GM10248 (cell line): ENCODE measurements around the gene VSTM2B.

Experiments
- CTCF ChIA-PET: fragments of 300-600 bp; sonication (Branson Sonifier 250); formaldehyde crosslinking; extraction: SDS; loops from one replicate; lab custom pipeline; 2021; ENCODE audit warnings: antibody characterized with exemption; lab: Yijun Ruan, JAX
- POLR2A ChIA-PET: fragments of 350-650 bp; sonication (Branson Sonifier 250); formaldehyde crosslinking; extraction: SDS; loops from one replicate; lab custom pipeline; 2020; ENCODE audit warnings: antibody characterized with exemption; lab: Yijun Ruan, JAX
- DNase-seq: peaks from one replicate; pipeline ENCODE4 v3.0.0; 2012; ENCODE audit errors: extremely low spot score
- TF ChIP-seq, protein P1 (sequence below): IDR thresholded peaks from 2 replicates; pipeline ENCODE4 v1.5.1; 2012; ENCODE audit warnings: mild to moderate bottlenecking, low read depth; ENCODE audit errors: extremely low read depth, missing control alignments, control extremely low read depth

Gene VSTM2B

DNA sequence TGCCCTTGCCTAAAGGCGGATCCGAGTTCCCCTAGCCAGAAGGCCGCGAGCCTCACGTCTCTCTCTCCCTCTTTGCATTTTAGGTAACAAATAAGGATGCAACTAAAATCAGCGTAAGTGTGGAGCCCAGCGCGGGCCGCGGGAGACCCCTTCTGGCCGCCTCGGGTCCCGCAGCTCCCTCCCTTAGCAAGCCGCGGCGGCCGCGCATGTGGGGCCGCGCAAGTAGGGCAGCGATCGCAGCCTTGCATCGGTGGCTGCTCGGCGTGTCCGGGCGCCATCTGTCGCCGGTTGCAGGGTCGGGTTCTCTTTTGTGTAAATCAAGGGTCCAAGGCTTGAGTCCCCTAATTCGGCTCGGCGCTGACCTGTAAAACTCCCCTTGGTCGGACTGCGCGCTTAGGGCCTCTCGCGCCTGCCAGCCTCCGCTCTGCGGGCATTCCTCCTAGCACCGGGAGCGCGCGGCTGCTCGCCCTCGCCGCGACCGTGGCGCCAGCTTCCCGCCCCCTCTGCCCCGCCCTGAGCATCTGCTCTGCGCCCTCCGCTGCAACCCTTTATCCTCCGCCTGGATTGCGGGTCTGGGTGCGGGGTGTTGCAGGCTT lies 2.7 kb downstream of the VSTM2B start:
- TF ChIP-seq, protein P1, sequence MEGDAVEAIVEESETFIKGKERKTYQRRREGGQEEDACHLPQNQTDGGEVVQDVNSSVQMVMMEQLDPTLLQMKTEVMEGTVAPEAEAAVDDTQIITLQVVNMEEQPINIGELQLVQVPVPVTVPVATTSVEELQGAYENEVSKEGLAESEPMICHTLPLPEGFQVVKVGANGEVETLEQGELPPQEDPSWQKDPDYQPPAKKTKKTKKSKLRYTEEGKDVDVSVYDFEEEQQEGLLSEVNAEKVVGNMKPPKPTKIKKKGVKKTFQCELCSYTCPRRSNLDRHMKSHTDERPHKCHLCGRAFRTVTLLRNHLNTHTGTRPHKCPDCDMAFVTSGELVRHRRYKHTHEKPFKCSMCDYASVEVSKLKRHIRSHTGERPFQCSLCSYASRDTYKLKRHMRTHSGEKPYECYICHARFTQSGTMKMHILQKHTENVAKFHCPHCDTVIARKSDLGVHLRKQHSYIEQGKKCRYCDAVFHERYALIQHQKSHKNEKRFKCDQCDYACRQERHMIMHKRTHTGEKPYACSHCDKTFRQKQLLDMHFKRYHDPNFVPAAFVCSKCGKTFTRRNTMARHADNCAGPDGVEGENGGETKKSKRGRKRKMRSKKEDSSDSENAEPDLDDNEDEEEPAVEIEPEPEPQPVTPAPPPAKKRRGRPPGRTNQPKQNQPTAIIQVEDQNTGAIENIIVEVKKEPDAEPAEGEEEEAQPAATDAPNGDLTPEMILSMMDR = peak; percentile 69
- peak; percentile 81 for DNase-seq
- ChIA-PET CTCF (interaction anchor here (1.0 to 1.3 kb wide), 2 partner anchors 10 to 18 kb away, joined by 5 to 6 read pairs; no protein-coding TSS in a partner anchor), POLR2A (no interaction called here)

DNA sequence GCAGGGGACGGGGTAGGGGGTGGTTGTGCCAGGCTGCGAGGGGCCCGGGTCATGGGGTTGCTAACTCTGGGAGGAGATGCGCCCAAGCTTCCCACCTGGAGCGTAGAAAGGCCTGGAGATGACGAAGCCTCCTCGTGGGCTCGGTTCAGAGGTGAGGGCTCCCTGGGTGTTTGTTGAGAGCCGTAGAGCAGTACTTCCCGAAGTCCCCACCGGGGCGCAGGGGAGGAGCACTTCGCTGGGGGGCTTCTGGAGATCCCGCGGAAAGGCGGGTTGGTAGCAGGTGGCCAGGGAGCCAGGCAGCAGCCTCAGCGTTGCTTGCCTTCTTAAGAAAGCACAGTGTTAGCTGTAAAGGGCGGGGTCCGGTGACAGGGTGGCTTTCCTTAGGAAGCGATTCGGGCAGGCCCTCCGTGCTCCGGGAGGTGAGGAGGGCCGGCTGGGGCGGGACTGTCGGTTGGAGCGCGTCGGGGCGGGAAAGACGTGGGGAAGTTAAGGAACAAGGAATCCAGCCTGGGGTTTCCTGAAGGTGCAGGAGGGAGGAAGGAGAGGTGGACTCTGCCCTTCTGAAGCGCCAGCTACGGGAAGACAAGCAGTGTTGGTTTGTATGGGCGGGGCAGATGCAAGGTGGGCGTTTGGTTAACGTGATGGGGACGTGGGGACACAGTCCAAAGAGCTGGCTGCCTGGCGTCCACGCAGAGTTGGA lies 3.3 kb downstream of the VSTM2B start:
- ChIA-PET CTCF (interaction anchor here (1.0 to 1.3 kb wide), 3 partner anchors 9 to 82 kb away, joined by 3 to 6 read pairs (median 5); no protein-coding TSS in a partner anchor), POLR2A (no interaction called here)

DNA sequence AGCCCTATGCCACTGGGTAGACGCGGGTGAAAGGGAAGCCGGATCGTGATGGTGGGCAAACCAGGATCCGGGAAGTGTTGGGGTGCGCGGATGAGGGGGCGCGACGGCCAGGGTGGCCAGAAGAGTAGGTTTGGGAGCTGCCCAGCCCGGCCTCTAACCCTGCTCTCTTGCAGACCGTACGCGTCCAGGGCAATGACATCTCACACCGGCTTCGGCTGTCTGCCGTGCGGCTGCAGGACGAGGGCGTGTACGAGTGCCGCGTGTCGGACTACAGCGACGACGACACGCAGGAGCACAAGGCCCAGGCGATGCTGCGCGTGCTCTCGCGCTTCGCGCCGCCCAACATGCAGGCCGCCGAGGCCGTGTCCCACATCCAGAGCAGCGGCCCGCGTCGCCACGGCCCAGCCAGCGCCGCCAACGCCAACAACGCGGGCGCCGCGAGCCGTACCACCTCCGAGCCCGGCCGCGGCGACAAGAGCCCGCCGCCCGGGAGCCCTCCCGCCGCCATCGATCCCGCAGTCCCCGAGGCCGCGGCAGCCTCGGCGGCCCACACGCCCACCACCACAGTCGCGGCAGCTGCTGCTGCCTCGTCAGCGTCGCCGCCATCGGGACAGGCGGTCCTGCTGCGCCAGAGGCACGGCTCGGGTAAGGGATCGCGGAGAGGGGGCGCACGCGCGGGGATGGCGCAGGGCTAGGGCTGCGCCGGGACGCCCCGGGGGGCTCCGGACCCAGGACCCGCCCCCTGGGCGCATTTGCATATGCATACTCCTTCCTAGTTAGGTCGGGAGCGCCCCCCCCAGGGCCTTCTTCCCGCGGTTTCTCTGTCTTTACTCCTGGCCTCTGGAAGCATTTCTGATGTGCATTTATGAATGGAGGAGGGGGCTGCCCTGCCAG lies 4.1 kb downstream of the VSTM2B start:
- ChIA-PET CTCF (interaction anchor here (1.3 kb wide), 1 partner anchor 81 kb away, joined by 3 read pairs; no protein-coding TSS in a partner anchor), POLR2A (no interaction called here)
- TF ChIP-seq, protein P1 = no peak
- no peak for DNase-seq

More for the DNA sequence above, 3.3 kb downstream of the VSTM2B start:
- TF ChIP-seq, protein P1 = no peak
- DNase-seq = no peak

DNA sequence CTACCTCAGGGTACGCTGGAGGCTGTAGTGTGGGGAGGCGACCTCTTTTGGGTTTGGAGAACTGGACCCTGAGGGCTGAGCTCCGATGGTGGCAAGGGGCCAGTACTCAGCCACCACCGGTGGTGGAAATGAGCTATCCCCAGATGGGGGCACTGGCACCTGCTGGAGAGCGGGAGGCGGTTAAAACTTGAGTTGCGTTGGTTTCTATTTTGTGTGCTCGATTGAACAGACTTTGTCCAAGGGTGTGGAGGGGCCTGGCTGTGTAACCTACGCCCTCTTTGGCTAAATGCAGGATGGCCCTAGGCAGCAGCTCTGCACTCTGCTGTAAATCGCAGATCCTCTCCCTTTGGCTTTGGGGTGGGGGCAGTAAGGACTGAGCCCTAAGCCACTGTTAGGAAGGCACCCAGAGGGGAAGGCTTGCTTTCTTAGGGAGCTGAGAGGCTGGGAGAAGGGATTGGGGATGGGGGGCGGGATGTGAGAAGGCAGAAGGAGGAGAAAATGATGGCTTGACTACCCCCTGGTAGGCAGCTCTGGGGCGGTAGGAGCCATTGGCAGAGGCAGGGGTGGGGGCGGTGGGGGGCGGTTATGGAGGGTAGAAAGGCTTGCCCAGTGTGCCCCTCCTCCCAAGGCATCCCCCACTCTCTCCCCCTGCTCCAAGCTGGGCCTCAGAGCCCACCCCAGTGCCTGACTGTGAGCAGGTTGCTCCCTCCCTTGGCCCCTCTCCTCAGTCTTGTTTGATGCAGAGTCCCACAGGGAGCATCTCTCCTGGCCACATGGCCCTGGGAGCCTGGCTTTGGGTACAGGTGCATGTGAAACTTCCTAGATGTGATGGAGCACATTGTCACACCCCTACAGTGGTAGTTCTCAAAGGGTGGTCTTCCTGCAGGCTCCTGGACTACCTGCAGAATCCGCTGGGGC lies 5.0 kb downstream of the VSTM2B start:
- no peak for DNase-seq
- ChIA-PET CTCF (interaction anchor here (1.3 kb wide), 1 partner anchor 80 kb away, joined by 3 read pairs; no protein-coding TSS in a partner anchor), POLR2A (no interaction called here)
- TF ChIP-seq, protein P1 = no peak

DNA sequence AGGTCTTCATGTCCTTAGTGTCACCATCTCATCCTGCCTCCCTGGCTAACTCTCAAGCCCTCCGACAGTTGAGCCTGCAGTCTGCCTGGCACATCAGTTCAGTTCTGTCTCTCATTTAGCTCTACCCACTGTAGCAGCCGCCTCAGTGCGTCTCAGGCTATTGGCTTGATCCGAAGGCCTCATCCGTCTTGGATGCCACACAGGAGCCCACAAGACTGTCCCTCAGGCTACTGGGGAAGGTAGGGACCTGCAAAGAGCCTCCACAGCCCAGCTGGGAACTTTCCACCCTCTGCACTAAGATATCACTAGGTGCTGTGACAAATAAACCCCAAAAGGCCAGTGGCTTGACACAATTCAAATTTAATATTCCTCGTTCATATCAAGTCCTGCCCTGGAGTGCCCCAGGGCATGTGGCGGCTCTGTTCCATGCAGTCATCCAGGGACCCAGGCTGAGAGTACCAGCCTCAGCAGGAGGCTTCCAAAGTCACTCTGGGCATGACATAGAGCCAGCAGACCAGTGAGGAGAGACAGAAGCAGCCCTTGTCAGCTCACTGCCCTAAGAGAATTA lies 5.7 kb downstream of the VSTM2B start:
- CTCF ChIA-PET = no interaction called here
- no peak for DNase-seq
- TF ChIP-seq, protein P1 = no peak
- POLR2A ChIA-PET = no interaction called here
